Measurements from ENCODE around the gene FAM168A. TPM values are rescaled to one million over a fixed set of nuclear protein-coding genes. Genes with fewer than 3 reads are reported as not detected.

FAM168A gene
- total RNA-seq, 1 experiment from 2014 or later = 25.9 TPM

GRCh38 chr11:73453562-73453961, 144.3 kb downstream of the FAM168A start (continued):
- TF ChIP-seq ZNF425 (CRISPR knock-in tag; conservative IDR thresholded peaks at IDR 0.05) (no peak), MLX (CRISPR knock-in tag; IDR thresholded peaks at IDR 0.05) (no peak)

GRCh38 chr11:73452726-73453125, 145.2 kb downstream of the FAM168A start:
- no peak overlapping the region for H3K27ac Mint-ChIP-seq
- H3K4me1 Mint-ChIP-seq = peaks cover 11% of the 10 kb centered on the region
- H3K36me3 Mint-ChIP-seq = no peaks in the 10 kb centered on the region
- ATAC-seq = no peak
- ChIA-PET POLR2A (interaction anchor here (0.7 kb wide), 1 partner anchor 14 kb away, joined by 3 read pairs; no protein-coding TSS in a partner anchor), CTCF (interaction anchor here (0.9 to 1.5 kb wide), 3 partner anchors 26 to 208 kb away, joined by 3 to 6 read pairs (median 3); no protein-coding TSS in a partner anchor)
- no peak overlapping the region for H3K4me3 Mint-ChIP-seq
- no peak for TF ChIP-seq IRF2 (CRISPR knock-in tag; IDR thresholded peaks at IDR 0.05; ENCODE audit: borderline replicate concordance, low read depth)
- TF ChIP-seq ZNF416 (CRISPR knock-in tag; IDR thresholded peaks at IDR 0.05) = no peak
- no peak for TF ChIP-seq NFATC4 (CRISPR knock-in tag; IDR thresholded peaks at IDR 0.05)
- TF ChIP-seq NR2C2 (CRISPR knock-in tag; IDR thresholded peaks at IDR 0.05) = no peak
- no peak for TF ChIP-seq USF1 (CRISPR knock-in tag; IDR thresholded peaks at IDR 0.05)
- H3K27me3 Mint-ChIP-seq (ENCODE audit: low read depth) = no peaks in the 10 kb centered on the region
- DNase-seq (ENCODE audit: low spot score) = no peak
- H3K9me3 Mint-ChIP-seq = peaks cover 3% of the 10 kb centered on the region

GRCh38 chr11:73451896-73452295, 146.0 kb downstream of the FAM168A start:
- ATAC-seq (no peak), DNase-seq (ENCODE audit: low spot score) (no peak)
- ChIA-PET CTCF (interaction anchor here (1.5 kb wide), 1 partner anchor 174 kb away, joined by 3 read pairs; no protein-coding TSS in a partner anchor), POLR2A (interaction anchor here (0.7 kb wide), 1 partner anchor 13 kb away, joined by 3 read pairs; no protein-coding TSS in a partner anchor)
- no peak for TF ChIP-seq NFATC4 (CRISPR knock-in tag; IDR thresholded peaks at IDR 0.05)
- no peak for TF ChIP-seq ZNF263 (CRISPR knock-in tag; IDR thresholded peaks at IDR 0.05; ENCODE audit: low read depth)
- no peak for TF ChIP-seq ZNF121 (CRISPR knock-in tag; IDR thresholded peaks at IDR 0.05)
- Mint-ChIP-seq H3K4me1 (peaks cover 11% of the 10 kb centered on the region), H3K4me3 (no peak overlapping the region), H3K36me3 (no peaks in the 10 kb centered on the region), H3K27me3 (ENCODE audit: low read depth) (no peaks in the 10 kb centered on the region), H3K9me3 (peaks cover 3% of the 10 kb centered on the region), H3K27ac (no peak overlapping the region)

- ChIA-PET CTCF (no interaction called here), POLR2A (no interaction called here)
- Mint-ChIP-seq H3K9me3 (peaks cover 3% of the 10 kb centered on the region), H3K4me1 (peaks cover 11% of the 10 kb centered on the region), H3K27me3 (ENCODE audit: low read depth) (no peaks in the 10 kb centered on the region), H3K4me3 (no peak overlapping the region), H3K27ac (no peak overlapping the region), H3K36me3 (no peaks in the 10 kb centered on the region)
- ATAC-seq (no peak), DNase-seq (ENCODE audit: low spot score) (no peak)
- no peak for TF ChIP-seq USF2 (CRISPR knock-in tag; IDR thresholded peaks at IDR 0.05)
- TF ChIP-seq MXD4 (CRISPR knock-in tag; IDR thresholded peaks at IDR 0.05; ENCODE audit: borderline replicate concordance) = no peak
- TF ChIP-seq ERG (CRISPR knock-in tag; IDR thresholded peaks at IDR 0.05) = no peak
- TF ChIP-seq PRRX2 (CRISPR knock-in tag; IDR thresholded peaks at IDR 0.05) = no peak
- TF ChIP-seq EMX1 (CRISPR knock-in tag; IDR thresholded peaks at IDR 0.05) = no peak
- TF ChIP-seq MAX (CRISPR knock-in tag; IDR thresholded peaks at IDR 0.05) = no peak
- no peak for TF ChIP-seq TEAD4 (CRISPR knock-in tag; IDR thresholded peaks at IDR 0.05)
- no peak for TF ChIP-seq ZNF219 (CRISPR knock-in tag; IDR thresholded peaks at IDR 0.05; ENCODE audit: borderline replicate concordance)
- TF ChIP-seq FOXK1 (CRISPR knock-in tag; IDR thresholded peaks at IDR 0.05) = no peak
- no peak for TF ChIP-seq PREB (CRISPR knock-in tag; IDR thresholded peaks at IDR 0.05; ENCODE audit: borderline replicate concordance)
- no peak for TF ChIP-seq ZBTB21 (CRISPR knock-in tag; IDR thresholded peaks at IDR 0.05; ENCODE audit: borderline replicate concordance)
- TF ChIP-seq ATF6 (CRISPR knock-in tag; IDR thresholded peaks at IDR 0.05) = no peak
Measured at GRCh38 chr11:73446766-73447165, 151.1 kb downstream of the FAM168A start.
